GM21717 (cell line): Measurements from ENCODE around the gene THAP12.

Experiments
- ATAC-seq: cut with Tn5 transposase; IDR thresholded peaks from one replicate; pipeline ENCODE4 v1.9.1; 2021; ENCODE audit warnings: mild to moderate bottlenecking, moderate library complexity; ENCODE audit not compliant: unreplicated experiment

Gene THAP12

DNA sequence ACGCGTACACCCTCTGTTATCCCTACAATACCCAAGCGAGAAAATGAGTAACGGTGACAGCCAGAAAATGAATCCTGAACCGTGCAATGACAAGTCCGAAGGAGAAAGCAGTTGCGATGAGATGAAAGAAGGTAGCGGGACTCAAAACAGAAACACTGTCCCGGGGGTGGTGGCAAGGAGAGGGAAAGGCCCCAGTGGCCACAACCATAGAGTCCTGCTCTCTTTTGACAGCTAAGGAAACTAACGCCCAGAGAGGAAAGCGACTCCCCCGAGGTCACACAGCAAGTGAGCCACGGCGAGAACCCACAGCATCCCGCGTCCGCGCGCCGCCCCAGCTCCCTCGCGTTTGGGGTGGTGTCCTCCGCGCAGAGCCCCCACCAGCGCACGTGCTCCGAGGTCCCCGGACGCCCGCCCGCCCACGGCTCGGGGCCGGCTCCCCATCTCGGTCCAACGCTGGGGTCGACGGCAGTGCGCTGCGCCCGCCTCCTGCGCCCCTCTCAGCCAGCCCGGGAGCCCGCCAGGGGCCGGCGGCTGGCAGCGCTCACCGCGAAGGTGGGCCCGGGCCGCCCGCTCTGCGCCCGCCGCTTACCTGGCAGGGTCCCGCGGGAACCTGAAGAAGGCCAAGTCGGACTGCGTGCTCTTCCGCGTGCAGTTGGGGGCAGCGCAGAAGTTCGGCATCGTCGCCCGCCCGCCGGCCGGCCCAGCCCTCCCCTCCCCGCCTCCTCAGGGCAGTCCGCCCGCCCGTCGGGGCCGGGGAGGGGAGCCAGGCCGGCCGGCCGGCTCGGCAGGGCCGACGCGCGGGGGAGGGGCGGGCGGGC lies 564 bp downstream of the THAP12 start:
- peak; percentile 25 for ATAC-seq

DNA sequence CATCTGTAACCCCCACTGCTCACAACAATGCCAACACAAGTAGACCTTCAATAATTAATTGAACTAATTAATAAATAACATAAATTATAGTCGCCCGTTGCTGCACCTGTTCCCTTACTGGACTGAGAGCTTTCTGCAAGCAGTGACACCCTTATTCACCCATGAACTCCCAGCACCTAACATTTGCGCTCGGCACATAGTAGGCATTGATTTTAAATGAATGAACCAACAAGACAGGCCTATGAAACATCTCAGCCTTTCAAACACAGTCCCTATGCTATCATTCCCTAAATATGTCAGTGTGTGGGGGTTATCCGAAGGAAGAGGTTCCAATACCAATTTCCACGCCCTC lies 1.1 kb downstream of the THAP12 start:
- ATAC-seq, result no peak

GRCh38 chr11:76376746-76377558 lies 4.0 kb downstream of the THAP12 start:
- ATAC-seq, result no peak

DNA sequence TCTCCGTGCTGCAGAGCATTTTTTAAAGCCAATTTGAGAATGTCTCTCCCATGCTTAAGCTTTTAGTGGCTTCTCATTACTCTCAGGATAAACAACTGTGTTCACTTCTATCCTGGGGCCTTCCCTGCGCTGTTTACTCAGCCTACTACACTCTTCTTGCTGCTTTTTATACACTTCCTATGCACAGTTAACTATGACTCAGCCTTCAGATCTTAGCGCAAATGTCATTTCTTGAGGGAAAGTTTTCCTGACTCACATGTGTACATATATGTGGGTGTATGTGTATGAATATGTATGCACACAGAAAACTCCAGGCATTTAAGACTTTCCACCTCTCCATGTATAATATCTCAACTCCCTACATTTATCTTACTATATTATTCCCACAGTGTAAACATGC lies 9.8 kb downstream of the THAP12 start:
- ATAC-seq, result peak; percentile 49

DNA sequence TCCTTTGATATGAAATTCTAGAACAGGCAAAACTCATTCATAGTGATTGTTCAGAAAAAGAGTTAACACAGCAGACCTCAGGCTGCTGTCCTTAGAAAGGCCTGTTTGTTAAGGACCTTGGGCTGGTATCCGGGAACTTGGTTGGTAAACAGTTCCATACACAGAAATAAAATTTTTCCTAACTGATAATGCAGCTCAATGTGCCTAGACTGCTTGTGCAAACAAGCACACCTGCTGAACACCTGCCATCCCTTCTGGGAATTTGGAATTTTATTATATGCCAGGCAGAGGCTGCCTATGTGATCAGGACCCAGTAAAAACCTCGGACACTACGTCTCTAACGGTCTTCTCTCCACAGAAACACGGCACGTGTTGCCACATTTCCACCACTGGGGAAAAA lies 11.5 kb downstream of the THAP12 start:
- no peak for ATAC-seq

DNA sequence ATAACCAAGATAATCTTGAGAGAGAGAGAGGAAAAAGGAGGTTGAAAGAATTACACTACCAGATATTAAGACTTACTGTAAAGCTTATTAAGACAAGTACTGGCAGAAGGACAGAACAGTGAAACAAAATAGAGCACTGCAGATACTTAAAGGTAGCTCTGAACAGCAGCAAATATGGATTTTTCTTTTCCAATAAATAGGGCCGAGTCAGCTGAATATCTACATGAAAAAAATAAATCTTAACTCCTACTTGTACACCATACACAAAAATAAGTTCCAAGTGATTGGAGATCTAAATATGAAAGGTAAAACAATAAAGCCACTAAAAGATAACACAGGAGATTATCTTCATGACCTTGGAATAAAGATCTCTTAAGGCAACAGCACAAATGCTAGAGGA lies 12.4 kb downstream of the THAP12 start:
- no peak for ATAC-seq

DNA sequence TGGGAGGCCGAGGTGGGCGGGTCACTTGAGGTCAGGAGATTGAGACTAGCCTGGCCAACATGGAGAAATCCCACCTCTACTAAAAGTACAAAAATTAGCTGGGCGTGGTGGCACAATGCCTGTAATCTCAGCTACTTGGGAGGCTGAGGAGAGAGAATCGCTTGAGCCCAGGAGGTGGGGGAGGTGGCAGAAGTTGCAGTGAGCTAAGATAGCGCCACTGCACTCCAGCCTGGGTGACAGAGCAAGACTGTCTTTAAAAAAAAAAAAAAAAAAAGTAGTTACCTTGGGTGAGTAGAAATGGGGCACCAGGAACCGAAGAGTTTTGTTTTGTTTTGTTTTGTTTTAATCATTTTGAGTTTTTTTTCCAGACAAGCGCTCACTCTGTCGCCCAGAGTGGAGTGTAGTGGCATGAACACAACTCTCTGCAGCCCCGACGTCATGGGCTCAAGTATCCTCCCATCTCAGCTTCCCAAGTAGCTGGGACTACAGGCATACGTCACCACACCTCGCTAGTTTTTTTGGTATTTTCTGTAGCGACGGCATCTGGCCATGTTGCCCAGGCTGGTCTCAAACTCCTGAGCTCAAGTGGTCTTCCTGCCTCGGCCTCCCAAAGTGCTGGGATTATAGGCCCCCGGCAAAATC lies 15.8 kb downstream of the THAP12 start:
- ATAC-seq, result no peak

DNA sequence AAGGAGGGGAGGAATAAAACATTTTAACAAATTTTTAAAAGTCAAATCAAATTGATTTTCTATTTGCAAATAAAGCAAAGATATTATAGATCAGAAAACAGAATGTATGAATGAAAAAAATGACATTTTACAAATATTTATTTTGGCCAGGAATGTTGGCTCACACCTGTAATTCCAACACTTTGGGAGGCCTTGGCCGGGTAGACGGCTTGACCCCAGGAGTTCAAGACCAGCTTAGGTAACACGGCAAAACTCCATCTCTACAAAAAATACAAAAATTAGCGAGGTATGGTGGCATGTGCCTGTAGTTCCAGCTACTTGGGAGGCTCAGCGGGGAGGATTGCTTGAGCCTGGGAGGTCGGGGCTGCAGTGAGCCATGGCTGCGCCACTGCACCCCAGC lies 18.2 kb downstream of the THAP12 start:
- no peak for ATAC-seq

- ATAC-seq, result no peak
Observed at GRCh38 chr11:76361776-76362175, 19.2 kb downstream of the THAP12 start.

DNA sequence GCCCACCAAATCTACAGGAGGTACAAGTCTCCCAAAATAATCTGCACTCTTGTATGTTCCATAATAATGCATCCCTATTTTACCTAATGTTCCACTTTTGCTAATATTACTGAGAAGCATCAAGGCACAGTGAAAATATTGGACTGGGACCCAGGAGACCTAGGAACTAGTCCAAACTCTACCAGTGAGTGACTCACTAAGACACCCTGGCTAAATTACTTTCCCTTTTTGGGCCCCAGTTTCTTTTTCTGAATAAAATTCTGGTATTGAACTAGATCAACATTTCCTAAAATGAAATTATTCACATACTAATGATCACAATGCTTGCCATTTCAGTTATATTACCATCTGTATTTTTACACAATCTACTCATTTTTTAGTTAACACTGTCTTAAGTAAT lies 19.6 kb downstream of the THAP12 start:
- ATAC-seq, result no peak

- ATAC-seq, result no peak
Observed at GRCh38 chr11:76355172-76355571, 25.8 kb downstream of the THAP12 start.

- no peak for ATAC-seq
Observed at GRCh38 chr11:76348348-76348747, 32.6 kb downstream of the THAP12 start.

- no peak for ATAC-seq
Observed at GRCh38 chr11:76347466-76347865, 33.5 kb downstream of the THAP12 start.

- no peak for ATAC-seq
Observed at GRCh38 chr11:76339221-76339620, 41.7 kb downstream of the THAP12 start.

DNA sequence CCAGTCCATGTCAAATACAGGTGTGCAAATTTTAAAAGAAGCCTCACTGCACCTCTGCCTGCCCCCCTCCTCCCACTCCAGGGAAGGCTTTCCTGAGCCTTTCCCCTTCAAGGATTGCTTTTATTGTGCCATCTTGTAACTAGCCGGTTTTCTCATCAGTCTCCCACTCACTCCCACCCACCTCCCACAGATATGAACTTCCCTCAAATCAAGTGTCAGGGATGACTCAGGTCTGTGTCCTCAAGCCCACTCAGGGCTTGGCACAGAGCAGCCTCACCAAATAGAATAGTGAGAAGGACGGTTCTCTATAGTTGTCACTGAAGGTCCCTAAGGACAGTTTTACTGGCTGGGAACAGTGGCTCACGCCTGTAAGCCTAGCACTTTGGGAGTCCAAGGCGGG lies 43.0 kb downstream of the THAP12 start:
- ATAC-seq, result no peak

DNA sequence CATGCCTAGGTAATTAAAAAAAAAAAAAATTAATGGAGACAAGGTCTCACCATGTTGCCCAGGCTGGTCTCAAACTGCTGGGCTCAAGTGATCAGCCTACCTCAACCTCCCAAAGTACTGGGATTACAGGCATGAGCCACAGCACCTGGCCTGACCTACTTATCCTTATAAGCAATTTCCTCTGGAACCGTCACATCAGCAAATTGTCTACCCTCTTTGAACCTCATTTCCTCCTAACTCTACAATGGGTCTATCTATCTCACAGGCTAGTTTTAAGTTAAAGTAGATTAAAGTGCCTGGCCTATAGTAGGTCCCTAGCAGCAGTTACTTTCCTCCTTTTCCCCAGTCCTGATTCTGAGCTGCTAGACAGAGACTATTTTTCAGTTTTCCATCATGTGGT lies 43.5 kb downstream of the THAP12 start:
- no peak for ATAC-seq

- no peak for ATAC-seq
Observed at GRCh38 chr11:76336597-76336996, 44.3 kb downstream of the THAP12 start.

DNA sequence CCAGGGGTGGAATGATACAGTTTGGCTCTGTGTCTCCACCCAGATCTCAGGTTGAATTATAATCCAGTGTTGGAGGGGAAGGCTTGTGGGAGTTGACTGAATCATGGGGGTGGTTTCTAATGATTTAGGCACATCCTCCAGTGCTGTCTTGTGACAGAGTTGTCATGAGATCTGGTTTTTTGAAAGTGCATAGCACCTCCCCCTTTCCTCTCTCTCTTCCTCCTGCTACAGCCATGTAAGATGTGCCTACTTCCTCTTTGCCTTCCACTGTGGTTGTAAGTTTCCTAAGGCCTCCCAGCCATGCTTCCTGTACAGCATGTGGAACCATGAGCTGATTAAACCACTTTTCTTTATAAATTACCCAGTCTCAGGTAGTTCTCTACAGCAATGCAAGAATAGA lies 45.1 kb downstream of the THAP12 start:
- ATAC-seq, result no peak

GRCh38 chr11:76334826-76335389 lies 46.0 kb downstream of the THAP12 start:
- no peak for ATAC-seq

DNA sequence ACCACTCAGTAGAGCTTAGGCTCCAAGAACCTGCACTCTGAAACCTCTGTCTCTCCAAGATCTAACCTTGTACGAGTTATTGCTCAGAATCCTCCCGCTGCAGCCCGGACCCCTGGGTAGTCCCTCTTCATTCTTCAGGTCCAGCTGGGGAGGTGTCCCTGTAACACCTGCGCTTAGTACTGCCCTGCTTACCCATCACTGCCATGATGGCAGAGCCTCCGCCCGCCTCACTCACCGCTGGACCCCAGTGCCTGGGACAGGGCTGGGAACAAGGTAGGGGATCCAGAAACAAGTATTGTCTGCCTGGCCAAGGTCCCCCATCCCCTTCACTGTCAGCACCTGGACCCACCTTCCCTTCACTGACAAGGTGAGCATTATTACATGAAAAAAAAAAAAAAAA lies 50.3 kb downstream of the THAP12 start:
- no peak for ATAC-seq

DNA sequence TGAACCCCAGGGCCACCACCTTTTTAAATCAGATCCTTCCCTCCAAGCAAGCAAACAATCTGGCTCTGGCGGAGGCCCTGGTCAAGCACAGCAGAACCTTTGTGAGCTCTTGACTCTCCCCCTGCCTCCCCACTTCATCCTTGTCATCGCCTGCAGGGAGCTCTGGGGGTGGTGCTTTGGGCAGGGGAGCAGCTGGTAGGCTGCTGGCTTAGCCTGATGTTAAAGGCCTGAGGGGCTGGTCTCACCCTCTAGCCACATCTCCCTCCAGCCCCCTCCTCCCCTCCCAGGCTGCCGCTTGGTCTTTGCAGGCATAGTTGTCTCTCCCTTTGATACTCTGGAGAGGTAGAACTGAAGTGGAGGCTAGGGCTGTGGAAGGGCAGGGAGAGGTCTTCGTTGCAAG lies 50.9 kb downstream of the THAP12 start:
- no peak for ATAC-seq
